CD14-positive monocyte (primary cell): ENCODE results near the gene LRSAM1. TPM values are rescaled to one million over a fixed set of nuclear protein-coding genes. Genes with fewer than 3 reads are reported as not detected.

ENCODE experiments used
- DNase-seq, 3 donors: peaks; one replicate each; pipeline ENCODE4 v3.0.0-alpha.2; 2011 to 2022
- H2AFZ ChIP-seq: 2 replicates; pipeline ENCODE4 v1.6.0; 2012; ENCODE audit warnings: mild to moderate bottlenecking, low read depth, low read length, inconsistent platforms; ENCODE audit not compliant: insufficient read depth, poor library complexity, severe bottlenecking
- H3K27ac ChIP-seq, 2 donors: 1 replicate in 1 of 2; 2 replicates in 1 of 2; pipeline ENCODE4 v1.5.1; 2012 to 2013; ENCODE audit warnings: low read length in 2 of 2, control low read depth in 1 of 2, inconsistent platforms in 1 of 2, low read depth in 1 of 2, mild to moderate bottlenecking in 1 of 2
- H3K27me3 ChIP-seq, 2 donors: one replicate each; pipeline versions ENCODE4 v1.6.0 to v1.6.1; 2011 to 2013; ENCODE audit warnings: low read length in 2 of 2; ENCODE audit not compliant: control insufficient read depth in 2 of 2, insufficient read depth in 2 of 2
- H3K36me3 ChIP-seq, 2 donors: replicated peaks in 1 of 2; 1 replicate in 1 of 2; 2 replicates in 1 of 2; pipeline versions ENCODE4 v1.5.1 to v1.6.1; 2012 to 2013; ENCODE audit warnings: low read length in 2 of 2, control low read depth in 1 of 2, inconsistent platforms in 1 of 2, mild to moderate bottlenecking in 1 of 2; ENCODE audit not compliant: insufficient read depth in 2 of 2, control insufficient read depth in 1 of 2
- H3K4me1 ChIP-seq, 2 donors: 1 replicate in 1 of 2; 2 replicates in 1 of 2; pipeline versions ENCODE4 v1.5.1 to v1.6.1; 2012 to 2013; ENCODE audit warnings: low read length in 2 of 2, control low read depth in 1 of 2, inconsistent platforms in 1 of 2, mild to moderate bottlenecking in 1 of 2, moderate library complexity in 1 of 2; ENCODE audit not compliant: insufficient read depth in 2 of 2, control insufficient read depth in 1 of 2
- H3K4me2 ChIP-seq: replicated peaks from 2 replicates; pipeline ENCODE3; 2012; ENCODE audit warnings: low read length, moderate library complexity, mild to moderate bottlenecking; ENCODE audit not compliant: poor library complexity, severe bottlenecking; ENCODE audit errors: extremely low read depth
- H3K4me3 ChIP-seq, 3 experiments: fragments of 200-600 bp in 1 of 3; sonication (generic) in 1 of 3; replicated peaks in 1 of 3; 1 replicate in 2 of 3; 2 replicates in 1 of 3; pipeline ENCODE4 v1.5.1; 2011 to 2013; ENCODE audit warnings: low read length in 3 of 3, mild to moderate bottlenecking in 3 of 3, control low read depth in 2 of 3, low read depth in 2 of 3, inconsistent platforms in 1 of 3, moderate library complexity in 1 of 3
- H3K79me2 ChIP-seq: 2 replicates; pipeline ENCODE4 v1.6.0; 2012; ENCODE audit warnings: mild to moderate bottlenecking, control low read depth, inconsistent platforms, low read length, moderate library complexity; ENCODE audit not compliant: insufficient read depth
- H3K9ac ChIP-seq: 2 replicates; pipeline ENCODE4 v1.6.0; 2017; ENCODE audit warnings: low read length, mild to moderate bottlenecking; ENCODE audit not compliant: insufficient read depth, poor library complexity, severe bottlenecking
- H3K9me3 ChIP-seq, 2 donors: replicated peaks in 1 of 2; 1 replicate in 1 of 2; 2 replicates in 1 of 2; pipeline versions ENCODE4 v1.5.1 to v1.6.1; 2012 to 2013; ENCODE audit warnings: low read length in 2 of 2, control low read depth in 1 of 2; ENCODE audit not compliant: control insufficient read depth in 1 of 2, insufficient read depth in 1 of 2
- H4K20me1 ChIP-seq: 2 replicates; pipeline ENCODE4 v1.6.0; 2012; ENCODE audit warnings: mild to moderate bottlenecking, low read length, control low read depth, moderate library complexity; ENCODE audit not compliant: insufficient read depth
- H3K27ac Mint-ChIP-seq, 7 donors: one replicate each; pipeline ENCODE4 v1.8.0; 2020; ENCODE audit warnings: mild to moderate bottlenecking in 7 of 7, mixed read lengths in 7 of 7, moderate library complexity in 6 of 7, inconsistent platforms in 2 of 7
- H3K27me3 Mint-ChIP-seq, 3 donors: one replicate each; pipeline ENCODE4 v1.8.0; 2021 to 2022; ENCODE audit warnings: low read depth in 3 of 3, mild to moderate bottlenecking in 3 of 3, mixed read lengths in 3 of 3, moderate library complexity in 3 of 3, inconsistent platforms in 1 of 3
- H3K36me3 Mint-ChIP-seq, 2 donors: one replicate each; pipeline ENCODE4 v1.8.0; 2020; ENCODE audit warnings: mixed read lengths in 2 of 2, inconsistent platforms in 1 of 2, mild to moderate bottlenecking in 1 of 2
- H3K4me1 Mint-ChIP-seq: one replicate; pipeline ENCODE4 v1.8.0; 2020; ENCODE audit warnings: mild to moderate bottlenecking, mixed read lengths
- H3K4me3 Mint-ChIP-seq, 2 donors: one replicate each; pipeline ENCODE4 v1.8.0; 2020; ENCODE audit warnings: mild to moderate bottlenecking in 2 of 2, mixed read lengths in 2 of 2, moderate library complexity in 1 of 2
- H3K9me3 Mint-ChIP-seq, 7 donors: one replicate each; pipeline ENCODE4 v1.8.0; 2020 to 2022; ENCODE audit warnings: mixed read lengths in 7 of 7, mild to moderate bottlenecking in 6 of 7, moderate library complexity in 6 of 7, inconsistent platforms in 2 of 7
- CTCF ChIP-seq: fragments of 200-600 bp; IDR thresholded peaks from one replicate; pipeline ENCODE4 v1.8.0; 2022; ENCODE audit warnings: antibody characterized with exemption, mild to moderate bottlenecking
- WGBS: methylation state at CpG from one replicate; pipeline ENCODE4 v1.1.5; 2013; ENCODE audit warnings: missing lambda C conversion rate; ENCODE audit not compliant: insufficient coverage; 5-methylcytosine and 5-hydroxymethylcytosine counted together
- intact Hi-C, 2 donors: fragments of 100-400 bp; cut with micrococcal nuclease; formaldehyde crosslinking; loops; one replicate each; pipeline versions ENCODE4 v1.15.0 to v1.15.1; 2023
- polyA plus RNA-seq, 3 donors: library from polyadenylated mRNA; depleted of rRNA in 1 of 3; unstranded in 2 of 3; stranded (reverse) in 1 of 3; fragments of 300-500 nt in 2 of 3; fragments of >200 nt in 1 of 3; fragmentation: Illumina TruSeq in 2 of 3; gene quantifications; 1 replicate in 2 of 3; 2 replicates in 1 of 3; pipeline ENCODE4 v1.2.3, GENCODE V29; 2012 to 2021

LRSAM1 gene
- polyA plus RNA-seq, 3 donors: 6.0 to 19.8 (median 8.2) TPM

DNA sequence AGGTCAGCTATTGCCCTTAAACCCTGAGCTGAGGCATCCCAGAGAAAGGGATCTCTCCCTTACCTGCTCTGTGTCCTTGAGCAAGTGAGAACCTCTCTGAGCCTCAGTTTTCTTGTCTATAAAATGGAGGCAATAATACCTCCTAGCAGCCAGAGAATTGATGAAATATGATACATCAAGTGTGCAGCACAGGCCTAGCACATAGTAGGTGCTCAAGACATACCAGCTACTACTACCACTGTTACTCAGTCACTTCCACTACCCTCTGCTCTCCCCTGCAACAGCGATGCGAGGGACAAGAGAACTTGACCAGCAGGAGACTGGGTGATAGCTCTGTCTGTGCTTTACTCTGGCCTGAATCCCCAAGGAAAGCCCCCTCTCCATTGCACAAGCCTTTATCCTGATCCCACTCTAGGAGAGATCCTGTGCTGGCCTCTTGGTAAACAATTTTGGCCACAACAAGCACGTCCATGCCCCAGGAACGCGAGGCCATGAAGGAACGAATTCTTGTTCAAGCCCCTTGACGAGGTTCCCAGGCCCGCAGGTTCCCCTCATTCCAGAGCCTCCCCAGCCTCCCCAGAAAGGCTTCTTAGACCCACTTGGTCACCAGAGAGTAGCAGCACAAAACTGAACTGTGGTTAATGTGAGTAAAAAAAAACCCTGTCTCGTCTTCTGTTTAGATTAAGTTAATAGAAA is 39.4 kb downstream of the LRSAM1 start:
- Histone ChIP-seq H3K9ac (no peak overlapping the region), H3K36me3 (peaks cover 77 to 92% of the 10 kb centered on the region in 2 donors), H3K4me2 (no peak overlapping the region), H3K4me1 (no peaks in the 10 kb centered on the region), H3K79me2 (no peaks in the 10 kb centered on the region), H4K20me1 (no peaks in the 10 kb centered on the region), H3K27me3 (no peaks in the 10 kb centered on the region), H3K4me3 (no peak overlapping the region), H2AFZ (no peak overlapping the region), H3K9me3 (no peaks in the 10 kb centered on the region), H3K27ac (no peak overlapping the region)
- 100% methylated on average over 3 of the region's 9 CpGs for WGBS
- TF ChIP-seq CTCF: no peak
- no peak overlapping the region for H3K27ac Mint-ChIP-seq
- DNase-seq: no peak
- no peaks in the 10 kb centered on the region for H3K4me1 Mint-ChIP-seq
- no peak overlapping the region for H3K4me3 Mint-ChIP-seq
- H3K36me3 Mint-ChIP-seq: peaks cover 64 to 85% of the 10 kb centered on the region in 2 donors
- H3K9me3 Mint-ChIP-seq: no peaks in the 10 kb centered on the region
- H3K27me3 Mint-ChIP-seq: peaks cover 0 to 1% (median 0%) of the 10 kb centered on the region in 3 donors
- intact Hi-C loops: no loop called here

- Histone ChIP-seq H3K4me1 (no peaks in the 10 kb centered on the region), H3K27me3 (no peaks in the 10 kb centered on the region), H3K27ac (no peak overlapping the region), H3K9me3 (no peaks in the 10 kb centered on the region), H3K79me2 (no peaks in the 10 kb centered on the region), H3K36me3 (peaks cover 77 to 92% of the 10 kb centered on the region in 2 donors), H3K4me3 (no peak overlapping the region), H3K4me2 (no peak overlapping the region), H3K9ac (no peak overlapping the region), H2AFZ (no peak overlapping the region), H4K20me1 (no peaks in the 10 kb centered on the region)
- 96% methylated on average over 7 of the region's 10 CpGs for WGBS
- H3K9me3 Mint-ChIP-seq: no peaks in the 10 kb centered on the region
- peaks cover 65 to 85% of the 10 kb centered on the region in 2 donors for H3K36me3 Mint-ChIP-seq
- H3K4me3 Mint-ChIP-seq: no peak overlapping the region
- intact Hi-C loops: no loop called here
- H3K4me1 Mint-ChIP-seq: no peaks in the 10 kb centered on the region
- TF ChIP-seq CTCF: no peak
- peak overlapping the region in 1 of 7 donors; percentile 74 for H3K27ac Mint-ChIP-seq
- DNase-seq: no peak
- peaks cover 0 to 1% (median 0%) of the 10 kb centered on the region in 3 donors for H3K27me3 Mint-ChIP-seq
Observed at GRCh38 chr9:127491516-127491915, 40.2 kb downstream of the LRSAM1 start.
